Measurements from ENCODE around the gene ADCYAP1R1.

Gene ADCYAP1R1

DNA sequence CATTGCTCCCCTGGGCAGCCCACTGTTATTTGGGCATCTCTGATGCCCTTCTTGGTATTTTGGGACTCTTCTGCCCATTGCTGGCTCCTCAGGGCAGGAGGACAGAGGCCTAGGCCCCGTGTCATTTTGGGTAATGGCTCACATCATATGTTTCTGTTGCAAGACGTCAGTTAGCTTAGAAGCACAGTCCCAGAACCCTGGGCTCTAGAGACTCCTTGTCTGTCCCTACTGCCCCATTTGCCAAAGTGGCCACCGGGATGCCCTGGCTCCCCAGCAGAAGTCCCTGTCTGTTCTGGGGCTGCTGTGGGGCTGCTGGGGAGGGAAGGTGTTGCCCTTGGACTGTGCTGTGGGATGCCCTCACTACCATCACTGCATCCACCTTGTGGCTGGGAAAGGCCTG is 48.8 kb downstream of the ADCYAP1R1 start:
- Histone ChIP-seq H3K4me1 (no peaks in the 10 kb centered on the region), H3K36me3 (no peaks in the 10 kb centered on the region), H3K27me3 (peaks cover 0 to 20% of the 10 kb centered on the region in 2 donors), H3K9me3 (no peaks in the 10 kb centered on the region), H3K4me3 (no peak overlapping the region), H3K27ac (no peak overlapping the region)
- no peak for TF ChIP-seq CTCF (IDR thresholded peaks at IDR 0.05)
- intact Hi-C loops (cut with DNase I; ENCODE audit: low total_unique reads), result no loop called here
- DNase-seq, result peak in 1 of 2 donors; percentile 42

- no peaks in the 10 kb centered on the region for H3K9me3 ChIP-seq
- H3K27me3 ChIP-seq, result peaks cover 0 to 14% of the 10 kb centered on the region in 2 donors
- DNase-seq, result no peak
- TF ChIP-seq CTCF (IDR thresholded peaks at IDR 0.05), result no peak
- no peaks in the 10 kb centered on the region for H3K36me3 ChIP-seq
- H3K4me1 ChIP-seq, result no peaks in the 10 kb centered on the region
- intact Hi-C loops (cut with DNase I; ENCODE audit: low total_unique reads), result no loop called here
- H3K27ac ChIP-seq, result no peak overlapping the region
- no peak overlapping the region for H3K4me3 ChIP-seq
These were observed 49.4 kb downstream of the ADCYAP1R1 start for GRCh38 chr7:31101544-31101943.

GRCh38 chr7:31102151-31102972 is 50.3 kb downstream of the ADCYAP1R1 start:
- Histone ChIP-seq H3K36me3 (no peaks in the 10 kb centered on the region), H3K9me3 (no peaks in the 10 kb centered on the region), H3K27me3 (peaks cover 0 to 13% of the 10 kb centered on the region in 2 donors), H3K4me1 (no peaks in the 10 kb centered on the region), H3K4me3 (no peak overlapping the region), H3K27ac (no peak overlapping the region)
- no peak for TF ChIP-seq CTCF (IDR thresholded peaks at IDR 0.05)
- intact Hi-C loops (cut with DNase I; ENCODE audit: low total_unique reads), result no loop called here
- DNase-seq, result peak in 1 of 2 donors; percentile 48

DNA sequence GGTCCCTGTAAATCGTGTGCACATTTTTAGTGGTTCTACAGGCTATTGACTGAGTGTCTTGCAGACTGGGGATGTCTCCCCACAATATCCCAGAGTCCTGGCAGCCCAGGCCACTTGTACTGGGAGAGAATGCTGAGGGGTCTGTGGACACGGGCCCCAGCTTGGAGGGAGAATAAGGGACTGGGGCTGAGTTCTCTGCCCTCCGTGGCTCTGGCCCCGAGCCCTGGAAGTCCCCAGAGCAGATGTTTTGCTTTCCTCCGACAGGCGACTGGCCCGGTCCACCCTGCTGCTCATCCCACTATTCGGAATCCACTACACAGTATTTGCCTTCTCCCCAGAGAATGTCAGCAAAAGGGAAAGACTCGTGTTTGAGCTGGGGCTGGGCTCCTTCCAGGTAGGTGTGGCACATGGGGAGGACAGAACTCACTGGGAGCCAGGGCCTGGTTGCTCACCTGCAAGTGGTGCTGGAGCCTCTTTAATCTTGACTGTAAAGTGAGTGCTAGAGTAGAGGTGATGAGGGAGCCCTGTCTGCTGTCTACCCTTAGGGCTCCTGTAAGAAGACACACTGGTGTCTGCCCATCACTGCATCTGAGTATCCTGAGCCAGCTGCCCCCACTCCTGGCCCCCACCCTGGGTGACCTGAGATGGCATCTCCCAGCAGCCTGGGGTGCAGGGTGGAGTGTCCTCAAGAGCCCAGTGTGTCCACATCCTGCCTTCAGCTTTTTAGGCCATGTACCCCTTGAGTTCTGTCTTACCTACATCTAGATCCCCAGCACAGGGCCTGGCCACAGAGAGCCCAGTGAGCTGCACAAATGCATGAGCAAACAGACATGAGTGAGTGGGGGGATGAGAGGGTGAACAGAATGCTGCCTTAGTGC is 51.1 kb downstream of the ADCYAP1R1 start:
- peak in 1 of 2 donors; percentile 53 for DNase-seq
- intact Hi-C loops (cut with DNase I; ENCODE audit: low total_unique reads), result no loop called here
- H3K36me3 ChIP-seq, result no peaks in the 10 kb centered on the region
- H3K27me3 ChIP-seq, result peaks cover 0 to 12% of the 10 kb centered on the region in 2 donors
- H3K4me1 ChIP-seq, result no peaks in the 10 kb centered on the region
- H3K4me3 ChIP-seq, result no peak overlapping the region
- H3K27ac ChIP-seq, result no peak overlapping the region
- H3K9me3 ChIP-seq, result no peaks in the 10 kb centered on the region
- TF ChIP-seq CTCF (IDR thresholded peaks at IDR 0.05), result no peak

GRCh38 chr7:31104361-31105255 is 52.5 kb downstream of the ADCYAP1R1 start:
- no peaks in the 10 kb centered on the region for H3K9me3 ChIP-seq
- H3K27ac ChIP-seq, result no peak overlapping the region
- intact Hi-C loops (cut with DNase I; ENCODE audit: low total_unique reads), result no loop called here
- H3K27me3 ChIP-seq, result peaks cover 0 to 9% of the 10 kb centered on the region in 2 donors
- no peak for TF ChIP-seq CTCF (IDR thresholded peaks at IDR 0.05)
- no peaks in the 10 kb centered on the region for H3K4me1 ChIP-seq
- DNase-seq, result peak in 1 of 2 donors; percentile 24
- no peak overlapping the region for H3K4me3 ChIP-seq
- H3K36me3 ChIP-seq, result no peaks in the 10 kb centered on the region

Measured in tibial artery (tissue), 4 donors.